NCI-H2171 (cell line): ENCODE results near the gene DCDC2C.

Experiments
- DNase-seq: peaks from one replicate; lab custom pipeline; 2025; lab: John Stamatoyannopoulos, UW

The DCDC2C gene

DNA sequence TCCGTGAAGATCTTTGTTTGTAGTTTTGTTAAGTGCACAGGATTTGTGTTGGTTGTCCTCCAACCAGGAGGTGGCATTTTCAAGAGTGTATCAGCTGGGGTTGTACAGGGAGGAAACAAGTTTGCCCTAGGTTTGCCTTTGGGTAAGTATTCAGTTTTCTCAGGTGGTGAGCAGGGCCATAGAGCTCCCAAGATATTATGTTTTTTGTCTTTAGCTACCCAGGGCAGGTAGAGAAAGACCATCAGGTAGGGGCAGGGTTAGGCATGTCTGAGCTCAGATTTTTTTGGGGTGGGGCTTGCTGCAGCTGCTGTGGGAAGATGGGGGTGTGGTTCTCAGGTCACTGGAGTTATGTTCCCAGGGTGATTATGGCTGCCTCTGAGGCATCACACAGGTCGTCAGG, 191.6 kb downstream of the DCDC2C start:
- DNase-seq: no peak
